HFFc6 (cell line): Measurements from ENCODE around the gene HTR3B. TPM values are rescaled to one million over a fixed set of nuclear protein-coding genes. Genes with fewer than 3 reads are reported as not detected.

Experiments used
- DNase-seq: peaks from one replicate; pipeline ENCODE4 v3.0.0-alpha.2; 2018
- H3K27ac Mint-ChIP-seq: 2 replicates; pipeline ENCODE4 v1.8.0; 2020; ENCODE audit warnings: mild to moderate bottlenecking, mixed read lengths
- H3K27me3 Mint-ChIP-seq: 2 replicates; pipeline ENCODE4 v1.8.0; 2021; ENCODE audit warnings: mild to moderate bottlenecking, moderate library complexity, mixed read lengths; ENCODE audit not compliant: insufficient read depth
- H3K36me3 Mint-ChIP-seq: 2 replicates; pipeline ENCODE4 v1.8.0; 2021; ENCODE audit warnings: low read depth, mixed read lengths
- H3K4me1 Mint-ChIP-seq: 2 replicates; pipeline ENCODE4 v1.8.0; 2020; ENCODE audit warnings: low read depth, mixed read lengths
- H3K4me3 Mint-ChIP-seq: 2 replicates; pipeline ENCODE4 v1.8.0; 2020; ENCODE audit warnings: mild to moderate bottlenecking, moderate library complexity, mixed read lengths
- H3K9me3 Mint-ChIP-seq: 2 replicates; pipeline ENCODE4 v1.8.0; 2020; ENCODE audit warnings: mild to moderate bottlenecking, mixed read lengths
- total RNA-seq, 6 experiments: library from RNA; stranded (reverse); fragmentation: NEBNext Ultra II Directional; extraction: Animal tissue kit (Norgen Biotek cat#: 25700); gene quantifications; 2 replicates in 1 of 6; 3 replicates in 5 of 6; pipeline ENCODE4 v1.2.3, GENCODE V29; 2021
- TF ChIP-seq, protein P1 (sequence below): fragments of 200-600 bp; sonication (generic); IDR thresholded peaks from 2 replicates; pipeline ENCODE4 v1.5.0; 2021; ENCODE audit warnings: antibody characterized with exemption, mild to moderate bottlenecking

Gene HTR3B
- total RNA-seq, 6 experiments from 2014 or later: not detected

GRCh38 chr11:113986351-113987140 is 82.0 kb downstream of the HTR3B start:
- Mint-ChIP-seq H3K4me3 (no peak overlapping the region), H3K27ac (no peak overlapping the region), H3K4me1 (no peaks in the 10 kb centered on the region), H3K36me3 (no peaks in the 10 kb centered on the region), H3K27me3 (peaks cover 17% of the 10 kb centered on the region; the same call in 1 of the 2 replicates), H3K9me3 (no peaks in the 10 kb centered on the region)
- TF ChIP-seq, protein P1, sequence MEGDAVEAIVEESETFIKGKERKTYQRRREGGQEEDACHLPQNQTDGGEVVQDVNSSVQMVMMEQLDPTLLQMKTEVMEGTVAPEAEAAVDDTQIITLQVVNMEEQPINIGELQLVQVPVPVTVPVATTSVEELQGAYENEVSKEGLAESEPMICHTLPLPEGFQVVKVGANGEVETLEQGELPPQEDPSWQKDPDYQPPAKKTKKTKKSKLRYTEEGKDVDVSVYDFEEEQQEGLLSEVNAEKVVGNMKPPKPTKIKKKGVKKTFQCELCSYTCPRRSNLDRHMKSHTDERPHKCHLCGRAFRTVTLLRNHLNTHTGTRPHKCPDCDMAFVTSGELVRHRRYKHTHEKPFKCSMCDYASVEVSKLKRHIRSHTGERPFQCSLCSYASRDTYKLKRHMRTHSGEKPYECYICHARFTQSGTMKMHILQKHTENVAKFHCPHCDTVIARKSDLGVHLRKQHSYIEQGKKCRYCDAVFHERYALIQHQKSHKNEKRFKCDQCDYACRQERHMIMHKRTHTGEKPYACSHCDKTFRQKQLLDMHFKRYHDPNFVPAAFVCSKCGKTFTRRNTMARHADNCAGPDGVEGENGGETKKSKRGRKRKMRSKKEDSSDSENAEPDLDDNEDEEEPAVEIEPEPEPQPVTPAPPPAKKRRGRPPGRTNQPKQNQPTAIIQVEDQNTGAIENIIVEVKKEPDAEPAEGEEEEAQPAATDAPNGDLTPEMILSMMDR: no peak
- no peak for DNase-seq

GRCh38 chr11:113989381-113989780 is 84.8 kb downstream of the HTR3B start:
- DNase-seq: no peak
- no peak overlapping the region for H3K27ac Mint-ChIP-seq
- H3K9me3 Mint-ChIP-seq: no peaks in the 10 kb centered on the region
- TF ChIP-seq, protein P1: no peak
- H3K4me3 Mint-ChIP-seq: no peak overlapping the region
- no peaks in the 10 kb centered on the region for H3K4me1 Mint-ChIP-seq
- H3K27me3 Mint-ChIP-seq: peaks cover 19% of the 10 kb centered on the region
- no peaks in the 10 kb centered on the region for H3K36me3 Mint-ChIP-seq

GRCh38 chr11:113989916-113990315 is 85.3 kb downstream of the HTR3B start:
- Mint-ChIP-seq H3K27ac (no peak overlapping the region), H3K4me3 (no peak overlapping the region), H3K36me3 (no peaks in the 10 kb centered on the region), H3K9me3 (no peaks in the 10 kb centered on the region), H3K27me3 (peaks cover 15% of the 10 kb centered on the region), H3K4me1 (no peaks in the 10 kb centered on the region)
- DNase-seq: no peak
- TF ChIP-seq, protein P1: no peak

- Mint-ChIP-seq H3K9me3 (no peaks in the 10 kb centered on the region), H3K36me3 (no peaks in the 10 kb centered on the region), H3K4me3 (no peak overlapping the region), H3K27me3 (peaks cover 14% of the 10 kb centered on the region), H3K27ac (no peak overlapping the region), H3K4me1 (no peaks in the 10 kb centered on the region)
- TF ChIP-seq, protein P1: no peak
- DNase-seq: peak; percentile 6
Observed at GRCh38 chr11:113991170-113991569, 86.6 kb downstream of the HTR3B start.

GRCh38 chr11:113991718-113992458 is 87.3 kb downstream of the HTR3B start:
- Mint-ChIP-seq H3K27me3 (peaks cover 9% of the 10 kb centered on the region), H3K36me3 (no peaks in the 10 kb centered on the region)
- no peak for DNase-seq

More at GRCh38 chr11:113991718-113992458, 87.3 kb downstream of the HTR3B start:
- H3K4me1 Mint-ChIP-seq: no peaks in the 10 kb centered on the region
- H3K4me3 Mint-ChIP-seq: no peak overlapping the region
- TF ChIP-seq, protein P1: no peak
- no peak overlapping the region for H3K27ac Mint-ChIP-seq
- no peaks in the 10 kb centered on the region for H3K9me3 Mint-ChIP-seq
